VCaP (cell line): ENCODE data around the gene LPP.

Experiments used
- H3K27ac ChIP-seq: fragments of 450-650 bp; 2 replicates; pipeline ENCODE4 v1.5.1; 2017
- TF ChIP-seq, protein P1 (sequence below): fragments of 450-650 bp; conservative IDR thresholded peaks from 2 replicates; pipeline ENCODE4 v1.5.1; 2017; ENCODE audit warnings: mild to moderate bottlenecking, moderate library complexity

LPP gene

DNA sequence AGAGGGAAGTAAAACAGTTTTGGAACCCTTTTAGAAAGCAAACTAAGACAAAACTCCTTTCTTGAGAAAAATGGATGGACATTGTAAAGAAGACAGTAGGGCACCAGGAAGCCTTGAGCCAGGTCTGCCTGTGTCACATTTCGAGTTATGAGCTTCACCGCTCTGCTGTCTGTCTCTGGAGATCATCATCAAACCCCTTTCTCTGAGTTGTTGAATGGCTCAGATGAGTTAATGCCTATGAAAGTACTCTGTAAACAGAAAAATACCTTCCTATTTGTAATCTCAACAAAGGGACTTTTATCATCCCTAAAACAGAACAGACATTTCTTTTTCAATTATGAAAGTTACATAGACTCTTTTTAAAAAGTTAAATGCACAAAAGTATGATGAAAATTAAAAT lies 145.8 kb downstream of the LPP start:
- TF ChIP-seq, protein P1, sequence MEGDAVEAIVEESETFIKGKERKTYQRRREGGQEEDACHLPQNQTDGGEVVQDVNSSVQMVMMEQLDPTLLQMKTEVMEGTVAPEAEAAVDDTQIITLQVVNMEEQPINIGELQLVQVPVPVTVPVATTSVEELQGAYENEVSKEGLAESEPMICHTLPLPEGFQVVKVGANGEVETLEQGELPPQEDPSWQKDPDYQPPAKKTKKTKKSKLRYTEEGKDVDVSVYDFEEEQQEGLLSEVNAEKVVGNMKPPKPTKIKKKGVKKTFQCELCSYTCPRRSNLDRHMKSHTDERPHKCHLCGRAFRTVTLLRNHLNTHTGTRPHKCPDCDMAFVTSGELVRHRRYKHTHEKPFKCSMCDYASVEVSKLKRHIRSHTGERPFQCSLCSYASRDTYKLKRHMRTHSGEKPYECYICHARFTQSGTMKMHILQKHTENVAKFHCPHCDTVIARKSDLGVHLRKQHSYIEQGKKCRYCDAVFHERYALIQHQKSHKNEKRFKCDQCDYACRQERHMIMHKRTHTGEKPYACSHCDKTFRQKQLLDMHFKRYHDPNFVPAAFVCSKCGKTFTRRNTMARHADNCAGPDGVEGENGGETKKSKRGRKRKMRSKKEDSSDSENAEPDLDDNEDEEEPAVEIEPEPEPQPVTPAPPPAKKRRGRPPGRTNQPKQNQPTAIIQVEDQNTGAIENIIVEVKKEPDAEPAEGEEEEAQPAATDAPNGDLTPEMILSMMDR: no peak
- H3K27ac ChIP-seq: no peak overlapping the region

DNA sequence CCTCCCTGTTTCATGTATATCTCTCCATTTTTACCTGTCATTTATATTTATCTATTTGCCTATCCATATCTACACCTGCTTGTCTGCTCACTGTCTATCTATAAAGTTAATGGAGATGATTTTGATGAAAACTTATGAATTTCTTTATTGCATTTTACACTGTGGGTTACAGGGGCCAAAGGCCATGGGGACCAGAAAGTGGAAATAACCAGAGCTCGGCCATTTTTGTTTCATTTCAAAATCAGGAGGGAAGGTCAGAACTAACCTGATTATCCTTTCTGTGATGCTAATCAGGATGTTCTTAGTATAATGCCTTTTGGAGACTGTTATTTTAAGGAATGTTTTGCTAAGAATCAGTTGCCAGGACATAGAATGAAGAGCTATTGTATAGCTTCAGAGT lies 147.2 kb downstream of the LPP start:
- no peak overlapping the region for H3K27ac ChIP-seq
- TF ChIP-seq, protein P1: no peak

DNA sequence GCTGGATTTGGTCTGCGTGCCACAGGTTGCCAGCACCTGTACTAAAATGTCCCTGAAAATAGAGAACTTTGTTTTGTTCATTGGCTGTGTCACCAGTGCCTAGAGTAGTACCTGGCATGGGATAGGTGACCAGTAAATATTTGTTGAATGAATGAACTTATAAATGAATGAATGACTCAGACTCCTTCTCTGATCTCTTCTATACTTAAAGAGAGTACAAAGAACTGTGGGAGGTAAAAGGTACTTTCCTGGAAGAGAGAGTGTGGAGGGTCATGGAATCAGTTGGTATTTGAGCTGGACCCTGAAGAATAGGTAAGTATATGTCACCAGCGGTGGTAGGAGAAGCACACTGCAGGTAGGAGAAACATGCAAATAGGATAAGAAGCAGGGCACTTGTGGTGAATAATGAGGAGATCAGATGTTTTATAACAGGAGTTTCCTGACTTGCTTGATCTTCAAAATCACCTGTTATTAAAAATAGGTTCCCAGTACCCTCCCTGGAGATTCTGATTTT lies 149.4 kb downstream of the LPP start:
- H3K27ac ChIP-seq: no peak overlapping the region
- TF ChIP-seq, protein P1: no peak

DNA sequence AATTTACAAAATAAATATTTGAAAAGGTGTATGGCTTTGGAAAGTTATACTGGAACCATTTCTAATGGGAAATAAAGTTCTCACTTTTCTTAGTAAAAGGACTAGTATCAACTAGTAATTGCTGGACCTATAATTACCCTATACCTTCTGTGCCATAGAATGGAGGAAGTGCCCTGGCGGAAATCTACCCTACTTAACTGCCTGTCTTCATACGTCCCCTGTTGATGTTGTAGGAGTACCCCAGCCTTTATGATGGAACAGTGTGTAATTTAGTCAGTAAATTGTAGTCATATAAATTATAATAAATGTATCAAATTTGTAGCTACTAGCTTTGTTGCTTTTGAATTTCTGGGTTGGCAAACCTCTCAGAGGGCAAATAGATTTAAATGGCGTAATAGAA lies 149.9 kb downstream of the LPP start:
- TF ChIP-seq, protein P1: no peak
- H3K27ac ChIP-seq: no peak overlapping the region

- TF ChIP-seq, protein P1: no peak
- no peak overlapping the region for H3K27ac ChIP-seq
These were observed 150.5 kb downstream of the LPP start for GRCh38 chr3:188304501-188304900.

DNA sequence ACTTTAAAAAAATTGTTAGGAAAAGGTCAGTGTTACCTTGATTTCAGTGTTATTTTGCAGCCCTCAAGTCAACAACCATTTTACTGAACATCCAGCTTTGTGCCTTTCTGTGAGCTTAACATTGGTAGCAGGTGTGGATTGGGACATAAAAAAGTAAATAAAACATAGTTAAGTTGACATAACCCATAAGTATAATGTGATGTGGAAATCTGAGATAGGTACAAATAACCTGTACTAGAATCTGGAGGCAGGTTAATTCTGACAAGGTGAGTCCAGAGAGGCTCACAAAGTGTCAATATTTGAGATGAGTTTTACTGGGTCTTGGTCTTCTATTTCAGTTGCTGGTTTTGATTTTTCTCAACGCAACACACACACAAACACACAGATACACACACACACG lies 151.3 kb downstream of the LPP start:
- TF ChIP-seq, protein P1: no peak
- no peak overlapping the region for H3K27ac ChIP-seq

- TF ChIP-seq, protein P1: no peak
- no peak overlapping the region for H3K27ac ChIP-seq
These were observed 152.6 kb downstream of the LPP start for GRCh38 chr3:188306435-188307005.
